K562 (cell line): ENCODE results near the gene OR52W1. TPM values are rescaled to one million over a fixed set of nuclear protein-coding genes. Genes with fewer than 3 reads are reported as not detected.
A peak's percentile ranks its signal among the peaks of the same experiment; 100 is the strongest.

Source experiments
- CBX1 ChIP-seq: sonication (generic); IDR thresholded peaks from 2 replicates; pipeline ENCODE4 v1.6.1; 2016; ENCODE audit warnings: antibody characterized with exemption, low read depth, mild to moderate bottlenecking
- CEBPG ChIP-seq, 3 experiments: fragments of 200-800 bp in 1 of 3; sonication (Bioruptor generic) in 1 of 3; sonication (generic) in 1 of 3; formaldehyde crosslinking in 1 of 3; IDR thresholded peaks in 2 of 3; conservative IDR thresholded peaks in 1 of 3; 2 replicates each; pipeline versions ENCODE4 v1.6.1 to v1.8.0; 2016 to 2022; ENCODE audit warnings: missing compliant biosample characterization in 2 of 3, missing genetic modification characterization in 2 of 3, mild to moderate bottlenecking in 1 of 3, missing genetic modification reagents in 1 of 3
- DMBX1 ChIP-seq: fragments of 250-450 bp; sonication (Bioruptor Pico); IDR thresholded peaks from 2 replicates; pipeline ENCODE4 v1.8.0; 2022; ENCODE audit warnings: inconsistent platforms, mild to moderate bottlenecking, moderate library complexity, borderline replicate concordance
- ETV6 ChIP-seq, 3 experiments: fragments of 150-350 bp in 1 of 3; sonication (generic) in 1 of 3; formaldehyde crosslinking in 1 of 3; IDR thresholded peaks; 2 replicates each; pipeline versions ENCODE4 v1.6.1 to v1.8.0; 2014 to 2022; ENCODE audit warnings: borderline replicate concordance in 2 of 3, low read depth in 2 of 3, antibody characterized with exemption in 1 of 3, low read length in 1 of 3, mild to moderate bottlenecking in 1 of 3, missing genetic modification reagents in 1 of 3
- HDAC8 ChIP-seq: fragments of 450-650 bp; IDR thresholded peaks from 2 replicates; pipeline ENCODE4 v1.6.1; 2016; ENCODE audit warnings: mild to moderate bottlenecking, missing genetic modification characterization, moderate library complexity, missing compliant biosample characterization
- HES1 ChIP-seq: fragments of 450-650 bp; IDR thresholded peaks from 2 replicates; pipeline ENCODE4 v1.6.1; 2016; ENCODE audit warnings: low read depth, mild to moderate bottlenecking, moderate library complexity
- ILK ChIP-seq: fragments of 450-650 bp; IDR thresholded peaks from 2 replicates; pipeline ENCODE4 v1.6.1; 2016; ENCODE audit warnings: missing genetic modification characterization, low read depth, mild to moderate bottlenecking, missing compliant biosample characterization, moderate library complexity, borderline replicate concordance
- KLF13 ChIP-seq: fragments of 450-650 bp; IDR thresholded peaks from 2 replicates; pipeline ENCODE4 v1.6.1; 2016; ENCODE audit warnings: missing genetic modification characterization, low read depth, mild to moderate bottlenecking, missing compliant biosample characterization, moderate library complexity, borderline replicate concordance
- KLF16 ChIP-seq: IDR thresholded peaks from 2 replicates; pipeline ENCODE4 v1.6.1; 2016; ENCODE audit warnings: antibody characterized with exemption
- MCM3 ChIP-seq: fragments of 450-650 bp; IDR thresholded peaks from 2 replicates; pipeline ENCODE4 v1.6.1; 2016
- MCM7 ChIP-seq, 2 experiments: fragments of 450-650 bp; IDR thresholded peaks; 2 replicates each; pipeline ENCODE4 v1.6.1; 2016 to 2018
- MEF2D ChIP-seq: conservative IDR thresholded peaks from 2 replicates; pipeline ENCODE4 v1.6.1; 2016; ENCODE audit warnings: low read depth, missing genetic modification characterization, missing compliant biosample characterization
- NFATC3 ChIP-seq: fragments of 450-650 bp; IDR thresholded peaks from 2 replicates; pipeline ENCODE4 v1.6.1; 2017; ENCODE audit warnings: mild to moderate bottlenecking
- POLR2B ChIP-seq: fragments of 450-650 bp; IDR thresholded peaks from 2 replicates; pipeline ENCODE4 v1.6.1; 2018; ENCODE audit warnings: low read depth; ENCODE audit not compliant: partially characterized antibody
- PREB ChIP-seq: sonication (generic); formaldehyde crosslinking; IDR thresholded peaks from 2 replicates; pipeline ENCODE4 v1.8.1; 2023; ENCODE audit warnings: mild to moderate bottlenecking, missing genetic modification reagents
- PYGO2 ChIP-seq: fragments of 450-650 bp; IDR thresholded peaks from 2 replicates; pipeline ENCODE4 v1.6.1; 2016; ENCODE audit warnings: mild to moderate bottlenecking, missing genetic modification characterization, moderate library complexity, missing compliant biosample characterization
- RBFOX2 ChIP-seq: fragments of 200-400 bp; formaldehyde crosslinking; IDR thresholded peaks from 2 replicates; pipeline ENCODE4 v1.6.1; 2017; ENCODE audit warnings: low read depth, mild to moderate bottlenecking, low read length, moderate library complexity
- RBM22 ChIP-seq: fragments of 200-400 bp; formaldehyde crosslinking; IDR thresholded peaks from 2 replicates; pipeline ENCODE4 v1.6.1; 2018; ENCODE audit warnings: low read length, low read depth; ENCODE audit not compliant: poor library complexity, severe bottlenecking
- RHOXF2B ChIP-seq: fragments of 250-450 bp; sonication (Bioruptor Pico); conservative IDR thresholded peaks from 2 replicates; pipeline ENCODE4 v1.5.1; 2021
- SNIP1 ChIP-seq: fragments of 450-650 bp; IDR thresholded peaks from 2 replicates; pipeline ENCODE4 v1.7.1; 2017; ENCODE audit warnings: low read depth, mild to moderate bottlenecking
- TRIM24 ChIP-seq, 2 experiments: fragments of 450-650 bp; IDR thresholded peaks; 2 replicates each; pipeline ENCODE4 v1.6.1; 2016
- U2AF2 ChIP-seq: fragments of 200-400 bp; formaldehyde crosslinking; optimal IDR thresholded peaks from 2 replicates; pipeline ENCODE3; 2017; ENCODE audit warnings: low read depth, mild to moderate bottlenecking, low read length
- XRCC4 ChIP-seq: IDR thresholded peaks from one replicate; pipeline ENCODE4 v1.6.1; 2011; ENCODE audit not compliant: insufficient read depth, insufficient read length; ENCODE audit errors: extremely low read depth
- ZBTB1 ChIP-seq: sonication (generic); formaldehyde crosslinking; IDR thresholded peaks from 2 replicates; pipeline ENCODE4 v1.8.1; 2023; ENCODE audit warnings: missing genetic modification reagents, low read depth, mild to moderate bottlenecking, borderline replicate concordance
- ZNF12 ChIP-seq: sonication (generic); formaldehyde crosslinking; IDR thresholded peaks from 2 replicates; pipeline ENCODE4 v1.4.0; 2020; ENCODE audit warnings: mild to moderate bottlenecking, missing genetic modification reagents
- ZNF212 ChIP-seq: fragments of 450-650 bp; formaldehyde crosslinking; IDR thresholded peaks from 2 replicates; pipeline ENCODE4 v1.4.0; 2020; ENCODE audit warnings: mild to moderate bottlenecking
- ZNF830 ChIP-seq: fragments of 250-450 bp; sonication (Bioruptor Pico); IDR thresholded peaks from 2 replicates; pipeline ENCODE4 v1.5.0; 2021; ENCODE audit warnings: mild to moderate bottlenecking
- polyA plus RNA-seq, 8 experiments: library from polyadenylated mRNA; depleted of rRNA in 4 of 8; stranded (reverse) in 5 of 8; unstranded in 3 of 8; fragments of >200 nt; fragmentation: Nextera tagmentation in 2 of 8; fragmentation: Illumina TruSeq in 1 of 8; extraction: Ambion mirVana in 2 of 8; extraction: Trizol in 1 of 8; gene quantifications; 2 replicates each; pipeline versions ENCODE4 v1.2.1 to v1.2.3, GENCODE V29; 2011 to 2014; ENCODE audit warnings: inconsistent platforms in 1 of 8, missing spikeins in 1 of 8
- total RNA-seq, 7 experiments: library from RNA; depleted of rRNA in 6 of 7; stranded (reverse); fragments of >200 nt in 6 of 7; fragmentation: Illumina TruSeq in 2 of 7; extraction: Trizol in 2 of 7; gene quantifications; 2 replicates each; pipeline versions ENCODE4 v1.2.1 to v1.2.3, GENCODE V29; 2011 to 2021; ENCODE audit warnings: low replicate concordance in 1 of 7

Gene OR52W1
- total and polyA plus RNA-seq, 9 of the 15 experiments (the other 6 are each of a cell fraction or from before 2014, with no cell fraction given) = not detected

DNA sequence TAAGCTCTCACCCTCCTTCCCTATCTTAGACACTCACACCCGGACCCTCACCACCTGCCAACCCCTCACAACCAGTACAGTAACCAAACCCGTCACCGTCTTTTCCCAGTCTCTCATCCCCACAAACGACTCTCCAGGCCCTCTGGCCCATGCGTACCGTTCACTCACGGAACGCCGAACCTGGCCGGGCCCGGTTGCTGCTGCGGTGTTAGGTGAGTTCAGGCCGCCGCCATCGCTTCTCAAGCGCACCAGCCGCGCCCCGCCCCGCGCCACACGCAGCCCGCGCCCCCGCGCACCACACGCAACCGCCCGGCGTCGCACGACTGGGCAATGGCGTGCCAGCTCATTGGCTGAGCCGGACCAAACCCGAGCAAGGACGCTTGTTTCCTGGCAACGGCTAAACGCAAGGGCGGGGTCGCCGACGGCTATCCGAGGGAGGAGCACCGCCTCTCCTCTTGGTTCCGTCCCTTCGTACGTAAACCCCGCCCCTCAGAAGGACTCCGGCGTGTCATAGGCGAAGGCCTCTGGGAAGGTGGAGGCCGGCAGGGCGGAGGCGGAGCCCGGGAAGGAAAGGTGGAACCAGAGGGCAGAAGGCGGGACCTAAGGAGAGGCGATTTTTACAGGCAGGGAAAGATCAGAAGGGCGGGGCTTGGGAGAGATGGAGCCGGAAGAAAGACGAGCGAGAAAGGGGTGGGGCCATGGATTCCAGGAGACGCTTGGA is 35.5 kb downstream of the OR52W1 start, which contains the start of gene FHIP1B (continued):
- no peak for TF ChIP-seq ILK (tag)
- TF ChIP-seq RBM22 = no peak
- TF ChIP-seq ZNF12 (CRISPR knock-in tag) = no peak
- TF ChIP-seq PREB (CRISPR knock-in tag) = no peak
- TF ChIP-seq TRIM24 (IDR thresholded peaks at IDR 0.05) = no peak
- TF ChIP-seq PYGO2 (tag) = no peak
- no peak for TF ChIP-seq ZNF212 (CRISPR knock-in tag)
- no peak for TF ChIP-seq MCM7 (IDR thresholded peaks at IDR 0.05)
- TF ChIP-seq MEF2D = no peak
- no peak for TF ChIP-seq MCM3
- TF ChIP-seq ZNF830 (CRISPR knock-in tag) = no peak
- TF ChIP-seq XRCC4 = no peak
- TF ChIP-seq RHOXF2B (CRISPR knock-in tag) = no peak
- TF ChIP-seq ZBTB1 (CRISPR knock-in tag) = no peak
- TF ChIP-seq SNIP1 = no peak
- TF ChIP-seq DMBX1 (CRISPR knock-in tag) = no peak
- TF ChIP-seq HES1 = no peak
- TF ChIP-seq POLR2B = peak; percentile 64
- no peak for TF ChIP-seq ETV6 (IDR thresholded peaks at IDR 0.05; ENCODE audit: borderline replicate concordance in 1 of 2, low read depth in 2 of 2, low read length in 1 of 2)
- no peak for TF ChIP-seq ETV6 (CRISPR knock-in tag; IDR thresholded peaks at IDR 0.05; ENCODE audit: borderline replicate concordance)
- TF ChIP-seq KLF16 = no peak
- TF ChIP-seq NFATC3 = no peak
- TF ChIP-seq CEBPG (CRISPR knock-in tag; IDR thresholded peaks at IDR 0.05) = no peak; the same call in 1 of the 2 replicates
- TF ChIP-seq CEBPG (tag; conservative IDR thresholded peaks at IDR 0.05 in 1 of 2, IDR thresholded peaks at IDR 0.05 in 1 of 2) = no peak
- TF ChIP-seq RBFOX2 = peak; percentile 82
- no peak for TF ChIP-seq HDAC8 (tag)
- TF ChIP-seq U2AF2 = no peak
- TF ChIP-seq KLF13 (tag) = no peak; the same call in 1 of the 2 replicates
- TF ChIP-seq CBX1 = no peak
